VCaP (cell line): Measurements from ENCODE around the gene SUSD5.
"Not testable (repeated sequence)": the region's sequence is repeated elsewhere in the genome, so short reads cannot be mapped to it uniquely, and the experiment has no call there.

Source experiments
- H3K27ac ChIP-seq: fragments of 450-650 bp; 2 replicates; pipeline ENCODE4 v1.5.1; 2017
- TF ChIP-seq, protein P1 (sequence below): fragments of 450-650 bp; conservative IDR thresholded peaks from 2 replicates; pipeline ENCODE4 v1.5.1; 2017; ENCODE audit warnings: mild to moderate bottlenecking, moderate library complexity

The SUSD5 gene

DNA sequence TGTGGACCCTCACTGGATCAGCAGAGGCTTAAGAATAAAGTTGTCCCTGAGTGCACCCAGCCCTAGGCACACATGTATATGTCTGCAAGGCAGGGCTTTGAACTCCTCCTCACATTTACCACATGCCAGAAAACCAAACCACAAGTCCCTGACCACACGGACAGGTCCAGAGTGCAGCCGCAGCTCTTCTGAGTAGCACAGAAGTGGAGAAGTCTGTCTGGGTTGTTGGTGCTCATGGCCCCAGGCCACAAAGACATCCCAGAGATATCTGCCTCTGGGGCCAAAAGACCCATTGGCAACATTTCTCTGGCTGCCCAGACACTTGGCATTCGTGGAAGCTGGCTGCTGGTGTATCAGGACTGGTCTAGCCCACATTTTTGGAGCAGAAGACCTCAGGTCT, 17.4 kb downstream of the SUSD5 start:
- no peak overlapping the region for H3K27ac ChIP-seq
- TF ChIP-seq, protein P1, sequence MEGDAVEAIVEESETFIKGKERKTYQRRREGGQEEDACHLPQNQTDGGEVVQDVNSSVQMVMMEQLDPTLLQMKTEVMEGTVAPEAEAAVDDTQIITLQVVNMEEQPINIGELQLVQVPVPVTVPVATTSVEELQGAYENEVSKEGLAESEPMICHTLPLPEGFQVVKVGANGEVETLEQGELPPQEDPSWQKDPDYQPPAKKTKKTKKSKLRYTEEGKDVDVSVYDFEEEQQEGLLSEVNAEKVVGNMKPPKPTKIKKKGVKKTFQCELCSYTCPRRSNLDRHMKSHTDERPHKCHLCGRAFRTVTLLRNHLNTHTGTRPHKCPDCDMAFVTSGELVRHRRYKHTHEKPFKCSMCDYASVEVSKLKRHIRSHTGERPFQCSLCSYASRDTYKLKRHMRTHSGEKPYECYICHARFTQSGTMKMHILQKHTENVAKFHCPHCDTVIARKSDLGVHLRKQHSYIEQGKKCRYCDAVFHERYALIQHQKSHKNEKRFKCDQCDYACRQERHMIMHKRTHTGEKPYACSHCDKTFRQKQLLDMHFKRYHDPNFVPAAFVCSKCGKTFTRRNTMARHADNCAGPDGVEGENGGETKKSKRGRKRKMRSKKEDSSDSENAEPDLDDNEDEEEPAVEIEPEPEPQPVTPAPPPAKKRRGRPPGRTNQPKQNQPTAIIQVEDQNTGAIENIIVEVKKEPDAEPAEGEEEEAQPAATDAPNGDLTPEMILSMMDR: no peak

DNA sequence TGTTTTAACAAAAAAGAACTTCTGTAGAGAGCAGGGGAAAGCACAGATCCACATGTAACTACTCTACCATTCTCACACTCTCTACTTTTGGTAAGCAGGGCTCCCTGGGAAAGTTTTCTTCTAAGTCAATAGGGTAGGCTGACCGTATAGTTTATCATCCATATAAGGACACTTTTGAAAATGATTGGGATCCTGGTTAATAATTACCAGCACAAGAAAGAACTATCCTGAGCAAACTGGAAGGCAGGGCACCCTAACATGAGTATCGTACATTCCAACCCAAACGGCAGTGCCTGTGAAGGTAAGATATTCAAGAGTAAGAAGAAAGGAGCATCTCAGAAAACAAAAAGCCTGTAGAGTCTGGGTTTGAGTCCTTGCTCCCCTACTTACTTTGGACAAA, 22.1 kb downstream of the SUSD5 start:
- TF ChIP-seq, protein P1: no peak
- H3K27ac ChIP-seq: no peak overlapping the region

DNA sequence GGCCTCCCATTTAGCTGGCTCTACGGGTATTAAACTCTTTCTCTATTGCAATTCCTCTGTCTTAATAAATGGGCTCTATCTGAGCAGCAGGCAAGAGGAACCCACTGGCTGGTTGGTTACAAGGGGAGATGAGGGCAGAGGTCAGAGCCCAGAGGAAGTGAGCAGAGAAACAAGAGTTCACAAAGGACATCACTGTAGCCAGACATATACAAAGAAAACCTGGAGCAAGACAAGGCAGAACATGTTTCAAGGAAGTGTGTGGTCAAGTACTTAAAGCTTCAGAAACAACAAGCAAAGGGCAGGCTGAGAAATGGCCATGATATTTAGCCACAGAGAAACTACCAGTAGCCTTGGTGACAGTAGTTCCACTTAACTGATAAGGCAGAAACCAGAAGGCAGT, 24.3 kb downstream of the SUSD5 start:
- H3K27ac ChIP-seq: no peak overlapping the region
- TF ChIP-seq, protein P1: no peak

DNA sequence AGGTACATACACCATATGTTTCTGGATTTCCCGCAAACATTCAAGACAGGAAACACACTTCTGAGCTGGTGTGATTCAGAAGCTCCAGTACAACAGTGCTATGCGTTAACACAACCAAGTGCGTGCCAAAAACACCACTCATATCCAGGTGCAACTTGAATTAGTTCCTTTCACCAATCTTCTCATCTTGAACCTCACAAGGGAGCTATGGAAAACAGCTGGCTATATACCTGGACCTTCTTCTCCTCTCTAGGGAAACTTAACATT, 31.3 kb downstream of the SUSD5 start:
- H3K27ac ChIP-seq: no peak overlapping the region
- TF ChIP-seq, protein P1: no peak

DNA sequence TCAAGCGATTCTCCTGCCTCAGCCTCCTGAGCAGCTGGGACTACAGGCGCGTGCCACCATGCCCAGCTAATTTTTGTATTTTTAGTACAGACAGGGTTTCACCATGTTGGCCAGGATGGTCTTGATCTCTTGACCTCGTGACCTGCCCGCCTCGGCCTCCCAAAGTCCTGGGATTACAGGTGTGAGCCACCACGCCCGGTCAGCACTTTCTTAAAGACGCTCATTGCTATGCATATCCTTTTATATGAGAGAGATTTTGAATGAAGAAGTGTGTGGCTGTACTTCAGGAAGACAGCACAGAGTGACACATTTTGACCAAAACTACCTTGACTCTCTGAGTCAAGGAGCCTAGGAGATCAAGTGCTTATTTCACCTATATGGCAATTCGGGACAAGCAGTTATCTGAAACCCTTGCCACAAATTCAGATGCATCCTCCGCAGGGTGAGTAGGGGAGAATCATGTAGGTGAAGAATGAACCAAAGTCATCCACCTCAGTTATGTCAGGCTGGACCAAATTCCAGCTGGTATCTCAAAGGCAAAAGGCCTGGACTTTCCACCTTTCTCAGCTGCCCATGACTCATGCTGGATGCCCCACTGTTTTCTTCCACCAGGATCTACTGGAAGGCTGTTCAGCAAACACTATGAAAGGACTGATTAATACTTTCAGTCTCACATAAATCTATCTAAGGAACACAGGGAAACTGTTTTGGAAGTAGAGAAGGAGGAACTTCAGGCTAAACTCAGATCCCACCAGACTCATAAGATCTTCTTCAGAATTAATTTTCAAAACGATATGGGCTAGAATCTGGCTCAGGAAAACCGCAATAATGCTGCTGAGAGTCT, 31.9 kb downstream of the SUSD5 start:
- H3K27ac ChIP-seq: no peak overlapping the region
- TF ChIP-seq, protein P1: no peak

DNA sequence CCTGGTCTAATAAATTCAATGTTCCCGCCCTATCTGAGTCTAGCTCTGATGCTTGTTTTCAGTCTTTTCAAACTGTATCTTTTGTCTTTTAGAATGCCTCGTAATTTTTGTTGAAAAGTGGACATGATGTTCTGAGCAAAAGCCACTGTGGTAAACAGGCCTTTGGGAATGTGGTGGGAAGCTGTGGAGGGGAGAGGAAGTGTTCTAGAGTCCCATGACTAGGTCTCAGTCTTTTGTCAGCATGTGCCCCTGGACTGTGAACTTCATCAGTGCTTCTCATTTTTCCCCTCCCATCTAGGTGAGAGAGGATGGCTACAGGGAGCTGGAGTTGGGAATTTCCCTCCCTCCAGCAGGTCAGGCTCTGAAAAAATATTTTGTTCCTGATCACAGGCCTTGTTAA, 33.7 kb downstream of the SUSD5 start:
- TF ChIP-seq, protein P1: no peak
- H3K27ac ChIP-seq: no peak overlapping the region

DNA sequence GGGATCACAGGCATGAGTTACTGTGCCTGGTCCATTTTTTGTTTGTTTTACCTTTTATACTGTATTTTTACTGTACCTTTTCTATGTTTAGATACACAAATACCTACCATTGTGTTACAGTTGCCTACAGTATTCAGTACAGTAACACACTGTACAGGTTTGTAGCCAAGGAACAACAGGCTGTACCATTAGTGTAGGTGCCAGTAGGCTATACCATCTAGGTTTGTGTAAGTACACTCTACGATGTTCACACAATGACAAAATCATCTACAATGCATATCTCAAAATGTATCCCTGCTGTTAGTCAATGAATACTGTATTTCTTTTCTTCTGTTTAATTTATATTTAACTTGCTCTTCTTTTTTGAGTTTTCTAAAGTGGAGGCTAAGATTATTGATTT, 37.0 kb downstream of the SUSD5 start:
- not testable (repeated sequence) for H3K27ac ChIP-seq

DNA sequence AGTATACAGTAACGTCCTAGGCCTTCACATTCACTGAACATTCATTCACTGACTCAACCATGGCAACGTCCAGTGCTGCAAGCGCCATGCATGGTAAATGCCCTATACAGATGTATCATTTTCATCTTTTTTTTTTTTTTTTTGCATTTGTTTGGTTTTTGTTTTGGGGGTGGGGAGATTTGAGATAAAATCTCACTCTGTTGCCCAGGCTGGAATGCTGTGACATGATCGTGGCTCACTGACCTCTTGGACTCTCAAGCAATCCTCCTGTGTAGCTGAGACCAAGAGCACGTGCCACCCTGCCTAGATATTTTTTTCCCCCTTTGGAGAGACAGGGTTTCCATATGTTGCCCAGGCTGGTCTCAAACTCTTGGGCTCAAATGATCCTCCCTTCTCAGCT, 37.4 kb downstream of the SUSD5 start:
- no peak overlapping the region for H3K27ac ChIP-seq
- TF ChIP-seq, protein P1: no peak
